HG02973 (cell line): Measurements from ENCODE around the gene TUFM.

Experiments used
- ATAC-seq: cut with Tn5 transposase; IDR thresholded peaks from one replicate; pipeline ENCODE4 v1.9.1; 2021; ENCODE audit warnings: moderate library complexity; ENCODE audit not compliant: unreplicated experiment

TUFM gene

GRCh38 chr16:28802235-28803019 is 43.7 kb downstream of the TUFM start:
- ATAC-seq = peak; percentile 81
